Measurements from ENCODE around the gene WNK4. TPM values are rescaled to one million over a fixed set of nuclear protein-coding genes. Genes with fewer than 3 reads are reported as not detected.

The WNK4 gene
- total RNA-seq, 1 donor from 2014 or later: not detected

DNA sequence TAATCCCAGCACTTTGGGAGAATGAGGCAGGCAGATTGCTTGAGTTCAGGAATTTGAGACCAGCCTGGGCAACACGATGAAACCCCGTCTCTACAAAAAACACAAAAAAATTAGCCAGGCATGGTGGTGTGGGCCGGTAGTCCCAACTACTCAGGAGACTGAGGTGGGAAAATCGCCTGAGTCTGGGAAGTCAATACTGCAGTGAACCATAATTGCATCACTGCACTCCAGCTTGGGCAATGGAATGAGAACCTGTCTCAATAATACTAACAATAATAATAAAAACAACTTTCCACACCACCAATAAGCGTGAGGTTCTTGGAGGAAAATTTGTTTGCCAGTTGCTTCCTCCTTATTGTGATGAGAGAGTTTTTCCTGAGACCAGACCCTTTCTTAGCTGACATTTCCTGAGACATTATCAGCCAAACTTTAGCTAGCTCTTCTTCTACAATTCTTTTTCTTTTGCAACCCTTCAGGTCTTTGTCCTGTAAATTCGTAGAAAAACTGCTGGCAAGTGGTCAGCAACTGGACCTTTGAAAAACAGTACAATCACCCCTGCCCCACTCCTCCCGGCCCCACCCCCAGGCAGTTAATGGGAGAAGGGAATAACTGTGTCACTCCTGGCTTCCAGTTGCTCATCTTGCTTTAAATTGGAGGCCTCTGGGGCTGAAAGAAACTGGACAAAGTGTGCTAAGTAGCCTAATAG lies 32.1 kb upstream of the WNK4 start:
- H3K36me3 Mint-ChIP-seq: no peaks in the 10 kb centered on the region
- peaks cover 35% of the 10 kb centered on the region for H3K27me3 ChIP-seq
- H2AFZ ChIP-seq (replicated peaks): no peak overlapping the region
- H3K4me2 ChIP-seq: no peak overlapping the region
- H3K36me3 ChIP-seq: no peaks in the 10 kb centered on the region
- H3K27me3 Mint-ChIP-seq (ENCODE audit: insufficient read depth, low read depth): peaks cover 8% of the 10 kb centered on the region
- H4K20me1 ChIP-seq (ENCODE audit: low read depth): no peaks in the 10 kb centered on the region
- no peak overlapping the region for H3K4me3 Mint-ChIP-seq
- no peaks in the 10 kb centered on the region for H3K9me3 ChIP-seq (ENCODE audit: low read depth)
- peaks cover 5% of the 10 kb centered on the region for H3K9me3 Mint-ChIP-seq
- H3K4me3 ChIP-seq: no peak overlapping the region
- H3K9ac ChIP-seq: no peak overlapping the region
- no peak overlapping the region for H3K27ac Mint-ChIP-seq
- H3K4me1 ChIP-seq: peaks cover 15% of the 10 kb centered on the region
- peaks cover 9% of the 10 kb centered on the region for H3K79me2 ChIP-seq (ENCODE audit: low read depth)
- no peak for DNase-seq (ENCODE audit: low spot score)
- H3K4me1 Mint-ChIP-seq: peaks cover 19% of the 10 kb centered on the region
- TF ChIP-seq CTCF (IDR thresholded peaks at IDR 0.05) (no peak), EZH2phosphoT487 (IDR thresholded peaks at IDR 0.05) (no peak), EZH2 (IDR thresholded peaks at IDR 0.05) (no peak)
- H3K27ac ChIP-seq: no peak overlapping the region
- peaks cover 9% of the 10 kb centered on the region for H3F3A ChIP-seq (ENCODE audit: low read depth)

DNA sequence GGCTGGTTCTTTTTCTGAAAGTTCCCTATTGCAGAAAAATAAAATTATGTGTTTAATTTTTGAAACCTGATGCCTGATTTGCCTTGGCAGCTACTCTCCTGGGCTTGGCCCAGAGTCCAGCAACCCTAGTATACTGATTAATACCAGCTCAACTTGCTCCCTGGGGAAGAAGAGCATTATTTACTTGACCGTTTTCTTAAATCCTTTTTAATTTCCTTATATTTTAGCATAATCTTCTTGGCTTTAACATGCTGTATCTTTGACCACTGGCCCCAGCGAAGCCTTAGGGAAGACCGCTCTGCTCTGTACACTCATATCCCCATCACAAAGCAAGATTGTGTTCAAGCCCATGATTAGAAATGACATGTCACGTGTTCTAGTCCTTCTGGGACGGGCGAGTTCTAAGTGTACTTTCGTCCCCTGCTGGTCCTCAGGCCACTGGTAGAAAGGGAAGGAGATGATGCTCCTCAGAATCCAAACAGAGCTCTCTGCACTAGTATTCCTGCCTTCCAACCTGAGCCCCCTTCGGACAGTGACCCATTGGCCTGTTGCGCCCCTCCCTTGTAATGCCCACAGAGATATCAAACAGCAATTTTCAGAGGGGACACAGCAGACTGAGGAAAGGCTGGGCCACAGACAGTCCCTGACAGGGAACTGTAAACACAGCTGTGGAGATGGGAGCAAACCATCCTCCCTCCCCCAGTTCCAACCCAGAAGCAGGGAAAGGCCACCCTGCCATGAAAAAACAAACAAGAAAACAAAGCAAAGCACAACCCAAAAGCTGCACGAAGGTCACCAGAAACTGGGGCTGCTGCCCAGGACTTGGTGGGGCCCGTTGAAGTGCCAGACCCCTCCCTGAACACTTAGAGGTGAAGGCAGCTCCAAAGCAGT lies 31.3 kb upstream of the WNK4 start:
- no peaks in the 10 kb centered on the region for H3K36me3 ChIP-seq
- H3K4me1 Mint-ChIP-seq: peaks cover 12% of the 10 kb centered on the region
- H3K9ac ChIP-seq: no peak overlapping the region
- peak overlapping the region; percentile 54 for H2AFZ ChIP-seq (replicated peaks)
- H3K27ac Mint-ChIP-seq: peak overlapping the region; percentile 35
- peaks cover 1% of the 10 kb centered on the region for H3K79me2 ChIP-seq (ENCODE audit: low read depth)
- peak overlapping the region; percentile 33 for H3K4me3 Mint-ChIP-seq
- no peaks in the 10 kb centered on the region for H4K20me1 ChIP-seq (ENCODE audit: low read depth)
- H3K27me3 Mint-ChIP-seq (ENCODE audit: insufficient read depth, low read depth): peaks cover 8% of the 10 kb centered on the region
- no peak overlapping the region for H3K4me2 ChIP-seq
- H3K9me3 Mint-ChIP-seq: peaks cover 5% of the 10 kb centered on the region
- H3K4me3 ChIP-seq: no peak overlapping the region
- no peaks in the 10 kb centered on the region for H3K9me3 ChIP-seq (ENCODE audit: low read depth)
- DNase-seq (ENCODE audit: low spot score): no peak
- peaks cover 9% of the 10 kb centered on the region for H3K4me1 ChIP-seq
- H3K27me3 ChIP-seq: peaks cover 39% of the 10 kb centered on the region
- TF ChIP-seq EZH2phosphoT487 (IDR thresholded peaks at IDR 0.05): no peak
- no peak for TF ChIP-seq EZH2 (IDR thresholded peaks at IDR 0.05)
- TF ChIP-seq CTCF (IDR thresholded peaks at IDR 0.05): no peak
- H3F3A ChIP-seq (ENCODE audit: low read depth): peaks cover 8% of the 10 kb centered on the region
- H3K27ac ChIP-seq: no peak overlapping the region
- no peaks in the 10 kb centered on the region for H3K36me3 Mint-ChIP-seq

- no peak overlapping the region for H3K27ac Mint-ChIP-seq
- H3K27me3 Mint-ChIP-seq (ENCODE audit: insufficient read depth, low read depth): peaks cover 5% of the 10 kb centered on the region
- Histone ChIP-seq H3K36me3 (no peaks in the 10 kb centered on the region), H2AFZ (replicated peaks) (no peak overlapping the region), H3K27ac (no peak overlapping the region), H3F3A (ENCODE audit: low read depth) (no peaks in the 10 kb centered on the region), H3K9ac (no peak overlapping the region), H3K4me2 (no peak overlapping the region), H3K4me3 (no peak overlapping the region), H3K27me3 (peaks cover 30% of the 10 kb centered on the region), H3K79me2 (ENCODE audit: low read depth) (no peaks in the 10 kb centered on the region), H4K20me1 (ENCODE audit: low read depth) (no peaks in the 10 kb centered on the region), H3K4me1 (peaks cover 8% of the 10 kb centered on the region), H3K9me3 (ENCODE audit: low read depth) (no peaks in the 10 kb centered on the region)
- DNase-seq (ENCODE audit: low spot score): no peak
- no peaks in the 10 kb centered on the region for H3K9me3 Mint-ChIP-seq
- TF ChIP-seq EZH2 (IDR thresholded peaks at IDR 0.05) (no peak), CTCF (IDR thresholded peaks at IDR 0.05) (no peak), EZH2phosphoT487 (IDR thresholded peaks at IDR 0.05) (no peak)
- no peaks in the 10 kb centered on the region for H3K36me3 Mint-ChIP-seq
- peaks cover 6% of the 10 kb centered on the region for H3K4me1 Mint-ChIP-seq
- H3K4me3 Mint-ChIP-seq: no peak overlapping the region
These were observed 29.6 kb upstream of the WNK4 start for GRCh38 chr17:42750739-42751344.
